Gastrocnemius medialis (tissue), 4 donors: Measurements from ENCODE around the gene GCC1.

Experiments used
- CTCF ChIP-seq, 5 experiments: fragments of 450-650 bp in 3 of 5; fragments of 200-600 bp in 2 of 5; sonication (generic) in 2 of 5; IDR thresholded peaks in 4 of 5; conservative IDR thresholded peaks in 1 of 5; 1 replicate in 4 of 5; 2 replicates in 1 of 5; pipeline ENCODE4 v1.5.1; 2016 to 2019; ENCODE audit warnings: antibody characterized with exemption in 5 of 5, mild to moderate bottlenecking in 3 of 5, moderate library complexity in 3 of 5
- POLR2A ChIP-seq, 2 donors: fragments of 450-650 bp; IDR thresholded peaks; one replicate each; pipeline ENCODE4 v1.6.1; 2017; ENCODE audit warnings: antibody characterized with exemption in 2 of 2, mild to moderate bottlenecking in 2 of 2, moderate library complexity in 2 of 2

GRCh38 chr7:127556404-127556803 is 29.0 kb downstream of the GCC1 start:
- TF ChIP-seq CTCF (IDR thresholded peaks at IDR 0.05 in 4 of 5, conservative IDR thresholded peaks at IDR 0.05 in 1 of 5) = no peak
- no peak for TF ChIP-seq POLR2A (IDR thresholded peaks at IDR 0.05)
